NCI-H2227 (cell line): ENCODE measurements around the gene TAPBPL.
"Not testable (repeated sequence)": the region's sequence is repeated elsewhere in the genome, so short reads cannot be mapped to it uniquely, and the experiment has no call there.

ENCODE experiments used
- DNase-seq: peaks from one replicate; lab custom pipeline; 2025; ENCODE audit not compliant: unreplicated experiment; lab: John Stamatoyannopoulos, UW

TAPBPL gene

DNA sequence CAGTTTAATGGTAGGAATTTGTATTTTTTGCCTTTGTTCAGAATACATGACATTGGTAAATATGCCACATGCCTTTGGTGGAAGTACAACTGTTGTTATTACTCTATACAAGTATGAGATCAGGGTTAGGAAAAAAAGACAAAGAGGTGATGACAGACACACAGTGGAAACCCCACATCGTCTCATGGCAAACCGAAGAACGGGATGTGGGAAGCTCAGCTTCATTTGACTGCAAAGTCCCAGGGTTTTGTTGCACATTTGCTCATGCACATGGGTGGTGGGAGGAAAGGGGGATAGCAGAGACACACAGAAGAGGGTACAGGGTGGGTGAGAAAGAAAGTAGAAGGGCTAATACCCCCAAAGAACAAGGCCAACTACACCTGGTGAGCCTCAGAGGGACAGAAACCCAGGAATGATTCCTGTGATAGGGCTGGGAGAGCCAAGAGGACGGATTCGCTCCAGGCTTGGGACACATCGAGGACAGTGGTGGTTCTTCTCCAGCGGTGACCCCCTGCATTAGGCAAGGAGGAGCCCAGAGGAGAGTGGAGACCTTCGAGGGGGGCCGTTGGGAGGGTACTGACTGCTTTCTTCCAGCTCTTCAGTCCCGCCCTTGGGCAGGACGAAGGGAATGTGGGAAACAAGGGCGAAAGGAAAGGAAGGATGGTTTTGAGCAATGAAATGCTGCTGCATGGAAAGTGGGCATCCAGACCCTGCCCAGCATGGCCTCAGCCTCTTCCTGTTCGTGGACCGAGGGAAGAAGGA, 10.6 kb downstream of the TAPBPL start:
- no peak for DNase-seq

DNA sequence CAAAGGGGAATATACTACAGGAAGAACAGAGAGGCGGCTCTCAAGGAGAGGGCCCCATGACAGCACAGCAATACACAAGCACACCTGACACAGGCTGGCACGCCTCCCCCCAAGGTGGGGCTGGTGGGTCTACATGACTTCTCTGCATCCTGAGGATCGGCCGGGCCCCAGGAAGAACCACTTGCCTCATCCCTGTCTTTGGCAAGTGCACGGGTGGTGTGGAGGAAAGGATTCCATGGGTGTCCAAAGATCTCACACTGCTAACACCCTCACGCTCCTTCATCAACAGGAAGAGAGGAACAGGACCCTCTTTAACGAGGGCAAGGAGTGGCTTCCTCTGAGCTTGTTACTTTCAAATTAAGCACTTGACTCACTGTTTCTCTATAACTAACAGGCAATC, 11.4 kb downstream of the TAPBPL start:
- no peak for DNase-seq

DNA sequence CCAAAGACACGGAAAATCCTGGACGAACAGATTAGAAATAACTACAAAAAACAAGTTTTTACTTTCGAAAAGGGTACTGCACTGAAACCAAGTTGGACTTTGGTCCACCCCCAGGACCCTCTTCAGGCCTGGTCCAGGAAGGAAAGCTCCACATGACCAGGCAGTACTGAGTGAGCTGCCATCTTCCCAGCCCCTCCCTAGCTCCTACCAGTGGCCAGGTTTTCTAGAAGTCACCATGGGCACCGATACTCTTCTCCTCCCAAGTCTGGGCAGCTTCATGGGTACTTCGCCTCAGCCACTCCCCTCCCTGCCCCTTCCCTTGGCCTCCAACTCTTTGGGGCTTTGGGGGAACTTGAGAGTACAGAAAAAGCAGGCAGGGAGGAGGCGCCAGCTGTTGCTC, 12.0 kb downstream of the TAPBPL start:
- DNase-seq = no peak

DNA sequence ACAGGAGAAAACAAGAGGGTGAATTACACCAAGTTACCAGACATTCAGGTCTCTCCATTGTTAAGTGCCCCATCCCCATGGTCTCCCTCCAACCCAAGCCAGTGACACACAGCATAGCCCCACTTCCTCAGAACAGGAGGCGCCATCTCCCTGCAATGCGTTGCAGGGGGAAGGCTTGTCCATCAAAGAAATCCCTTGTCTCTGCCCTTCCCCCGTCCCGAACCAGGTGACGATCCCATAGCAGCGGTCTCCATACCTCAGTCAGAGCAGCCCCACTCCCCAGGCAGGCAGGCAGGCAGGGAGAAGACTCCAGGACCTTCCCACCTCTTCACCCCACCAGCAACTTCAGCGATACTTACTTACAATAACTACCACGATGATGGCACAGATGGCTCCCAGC, 12.7 kb downstream of the TAPBPL start:
- DNase-seq = no peak

DNA sequence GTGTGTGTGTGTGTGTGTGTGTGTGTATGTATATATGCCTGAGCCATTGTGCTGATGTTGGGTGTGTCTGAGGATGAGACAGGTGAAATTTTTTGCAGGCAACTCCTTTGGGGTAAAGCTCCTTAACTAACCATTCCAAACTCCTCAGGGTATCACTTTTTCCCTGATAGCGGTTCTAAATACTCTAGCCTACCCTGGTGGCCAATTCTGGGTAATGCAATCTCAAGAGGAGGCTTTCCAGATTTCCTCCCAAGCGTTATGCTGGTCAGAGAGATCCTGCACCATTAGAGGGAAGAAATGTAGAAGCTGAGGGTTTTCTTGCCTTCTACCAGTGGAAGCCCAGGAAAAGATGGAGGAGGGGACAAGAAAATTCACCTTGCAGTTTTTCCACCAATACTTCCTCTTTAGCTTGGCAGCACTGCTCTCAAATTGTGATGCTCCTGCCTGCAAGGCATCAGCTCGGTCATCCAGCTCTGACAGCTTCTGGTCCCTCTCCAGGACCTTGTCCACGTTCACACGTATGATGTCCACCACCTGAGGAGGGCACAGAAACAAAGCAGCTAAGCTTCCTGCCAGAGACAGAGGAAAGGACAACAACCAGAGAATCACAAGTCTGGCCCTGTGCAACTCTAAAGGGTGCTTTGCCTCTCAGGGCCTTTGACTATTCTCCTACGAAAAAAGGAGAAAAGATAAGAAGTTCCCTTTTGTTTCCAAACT, 13.8 kb downstream of the TAPBPL start:
- peak; percentile 62 for DNase-seq

DNA sequence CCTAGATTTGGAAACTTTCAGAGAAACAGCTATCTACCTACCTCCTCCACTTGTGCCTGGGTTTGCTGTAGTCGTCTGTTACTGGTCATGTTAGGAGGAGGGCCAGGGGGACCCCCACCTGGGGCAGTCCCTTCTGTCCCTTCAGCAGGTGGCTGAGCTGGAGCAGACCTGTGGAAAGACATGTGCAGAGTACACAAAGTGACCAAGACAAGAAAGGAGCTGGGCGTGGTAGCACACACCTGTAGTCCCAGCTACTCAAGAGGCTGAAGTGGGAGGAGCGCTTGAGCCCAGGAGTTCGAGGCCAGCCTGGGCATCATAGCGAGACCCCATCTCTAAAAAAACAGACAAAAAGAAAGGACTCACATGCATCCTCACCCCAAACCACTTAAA, 14.3 kb downstream of the TAPBPL start:
- no peak for DNase-seq

DNA sequence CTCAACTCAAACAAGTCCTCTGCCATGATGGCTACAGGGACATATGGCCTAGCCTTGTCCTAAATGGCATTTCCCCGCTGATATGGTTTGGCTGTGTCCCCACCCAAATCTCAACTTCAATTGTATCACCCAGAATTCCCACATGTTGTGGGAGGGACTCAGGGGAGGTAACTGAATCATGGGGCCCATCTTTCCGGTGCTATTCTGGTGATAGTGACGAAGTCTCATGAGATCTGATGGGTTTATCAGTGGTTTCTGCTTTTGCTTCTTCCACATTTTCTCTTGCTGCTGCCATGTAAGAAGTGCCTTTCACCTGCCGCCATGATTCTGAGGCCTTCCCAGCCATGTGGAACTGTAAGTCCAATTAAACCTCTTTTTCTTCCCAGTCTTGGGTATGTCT, 14.9 kb downstream of the TAPBPL start:
- DNase-seq = not testable (repeated sequence)

DNA sequence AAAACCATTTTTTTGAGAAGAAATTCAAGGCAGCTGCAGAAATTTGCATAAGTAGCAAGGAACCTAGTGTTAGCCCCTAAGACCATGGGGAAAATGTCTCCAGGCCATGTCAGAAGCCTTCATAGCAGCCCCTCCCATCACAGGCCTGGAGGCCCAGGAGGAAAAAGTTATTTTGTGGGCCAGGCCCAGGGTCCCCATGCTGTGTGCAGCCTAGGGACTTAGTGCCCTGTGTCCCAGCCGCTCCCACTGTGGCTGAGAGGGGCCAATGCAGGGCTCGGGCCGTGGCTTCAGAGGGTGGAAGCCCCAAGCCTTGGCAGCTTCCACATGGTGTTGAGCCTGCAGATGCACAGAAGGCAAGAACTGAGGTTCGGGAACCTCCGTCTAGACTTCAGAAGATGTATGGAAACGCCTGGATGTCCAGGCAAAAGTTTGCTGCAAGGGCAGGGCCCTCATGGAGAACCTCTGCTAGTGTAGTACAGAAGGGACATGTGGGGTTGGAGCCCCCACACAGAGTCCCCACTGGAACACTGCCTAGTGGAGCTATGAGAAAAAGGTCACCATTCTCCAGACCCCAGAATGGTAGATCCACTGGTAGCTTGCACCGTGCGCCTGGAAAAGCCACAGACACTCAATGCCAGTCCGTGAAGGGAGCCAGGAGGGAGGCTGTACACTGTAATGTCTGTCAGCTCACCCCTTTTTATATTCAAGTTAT, 15.9 kb downstream of the TAPBPL start:
- DNase-seq = not testable (repeated sequence)

DNA sequence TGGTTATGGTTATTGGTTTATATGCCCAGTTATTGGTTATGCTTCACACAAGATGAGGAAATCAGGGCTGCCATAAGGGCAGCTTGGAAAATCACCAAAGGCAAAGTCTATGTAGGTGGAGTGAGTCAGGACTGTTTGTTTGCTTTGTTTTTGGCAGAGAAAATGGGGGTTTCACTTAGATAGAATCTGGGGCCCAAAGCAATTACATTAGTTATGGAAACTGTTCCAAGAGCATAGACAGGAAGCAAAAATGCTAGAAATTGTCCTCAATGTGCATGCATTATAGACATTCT, 16.4 kb downstream of the TAPBPL start:
- no peak for DNase-seq

DNA sequence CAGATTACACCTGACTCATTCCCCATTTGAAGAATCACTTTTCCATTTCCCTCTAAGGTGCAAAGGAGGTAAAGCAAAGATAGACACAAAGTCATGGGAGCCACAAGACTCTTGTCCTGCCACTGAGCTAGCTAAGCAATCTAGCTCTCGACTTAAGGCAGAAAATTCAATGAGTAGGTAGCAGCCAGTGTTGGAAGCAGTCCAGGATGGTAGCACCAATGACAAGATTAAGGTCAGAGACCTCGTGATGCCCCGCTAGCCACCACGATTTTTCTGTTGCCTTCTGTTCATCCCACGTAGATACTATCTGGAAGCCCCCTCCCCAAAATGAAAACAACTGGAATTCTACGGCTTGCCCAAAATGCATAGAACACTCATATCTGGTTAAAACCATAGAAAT, 17.2 kb downstream of the TAPBPL start:
- no peak for DNase-seq

DNA sequence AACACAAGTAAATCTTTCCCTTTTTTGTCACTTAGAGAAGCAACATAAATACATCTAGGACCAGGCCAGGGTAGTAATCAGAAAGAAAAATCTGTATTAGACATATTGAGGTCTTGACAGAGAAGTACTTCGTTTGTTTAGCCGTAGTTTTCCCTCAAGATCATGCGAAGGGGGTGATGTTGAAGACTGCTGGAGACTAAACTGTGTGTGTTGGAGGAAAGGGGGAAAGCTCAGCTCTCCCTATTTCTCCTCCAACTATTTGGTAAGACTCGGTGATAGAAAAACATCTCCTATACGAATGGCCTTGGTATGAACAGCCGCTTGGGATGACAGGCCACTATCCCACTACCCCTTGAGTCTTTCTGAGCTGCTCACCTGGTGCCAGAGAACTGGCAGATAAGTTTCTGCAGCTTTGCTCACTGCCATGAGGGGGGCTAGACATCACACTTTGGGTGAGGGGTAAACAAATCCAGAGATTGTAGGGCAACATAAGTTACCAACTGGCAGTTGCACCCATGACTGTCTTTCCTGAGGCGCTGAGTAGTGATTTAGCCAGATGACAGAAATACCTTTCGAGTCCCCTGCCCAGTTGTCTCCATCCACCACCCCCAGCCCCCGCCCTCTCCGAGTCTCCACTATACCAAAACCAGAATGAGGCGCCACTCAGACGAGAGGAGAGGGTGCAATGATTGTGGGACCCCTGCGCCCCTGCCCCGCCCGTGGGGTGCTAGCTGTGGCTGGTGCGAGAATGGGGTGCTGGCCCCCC, 17.9 kb downstream of the TAPBPL start:
- DNase-seq = no peak

DNA sequence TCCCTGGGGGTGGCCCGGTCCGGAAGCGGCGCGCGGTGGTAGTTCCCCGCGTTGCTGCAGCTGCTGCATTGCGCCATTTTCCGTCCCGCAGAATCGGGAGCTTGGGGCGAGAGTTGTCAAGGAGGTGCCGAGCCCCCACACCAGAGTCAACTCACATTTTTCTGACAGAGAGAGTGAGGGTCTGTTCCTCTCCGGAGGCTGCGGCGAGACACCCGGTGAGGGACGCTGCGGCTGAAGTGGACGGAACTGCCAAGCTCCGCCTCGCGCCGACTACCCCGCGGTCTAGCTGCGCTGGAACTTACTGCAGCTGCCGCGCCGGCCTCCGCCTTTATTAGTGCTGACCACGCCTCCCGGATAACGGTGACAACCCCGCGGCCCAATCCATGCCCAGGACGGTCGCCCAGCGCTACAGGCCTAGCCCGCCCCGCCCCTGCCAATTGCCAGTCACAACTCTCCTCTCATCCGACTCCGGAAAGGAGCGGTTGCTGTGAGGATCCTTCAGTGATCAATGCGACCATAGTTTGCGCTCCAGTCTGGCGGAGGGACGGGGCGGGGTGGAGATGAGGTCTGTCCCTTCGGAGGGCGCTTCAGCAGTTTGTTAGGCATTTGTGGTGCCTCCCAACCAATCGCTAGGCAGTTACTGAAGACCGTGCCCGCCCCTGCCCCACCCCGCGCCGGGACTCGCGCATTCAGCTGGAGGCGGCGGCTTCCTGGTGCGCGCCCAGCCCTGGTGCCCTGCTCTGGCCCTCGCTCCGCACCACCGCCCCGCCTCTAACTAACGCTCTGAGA, 18.7 kb downstream of the TAPBPL start, which contains the start of gene VAMP1:
TSS of gene VAMP1 (minus strand) at position 303 of the 789 bp plus-strand sequence. CDS start at position 157, 146 bp downstream.
- DNase-seq = peak; percentile 95

DNA sequence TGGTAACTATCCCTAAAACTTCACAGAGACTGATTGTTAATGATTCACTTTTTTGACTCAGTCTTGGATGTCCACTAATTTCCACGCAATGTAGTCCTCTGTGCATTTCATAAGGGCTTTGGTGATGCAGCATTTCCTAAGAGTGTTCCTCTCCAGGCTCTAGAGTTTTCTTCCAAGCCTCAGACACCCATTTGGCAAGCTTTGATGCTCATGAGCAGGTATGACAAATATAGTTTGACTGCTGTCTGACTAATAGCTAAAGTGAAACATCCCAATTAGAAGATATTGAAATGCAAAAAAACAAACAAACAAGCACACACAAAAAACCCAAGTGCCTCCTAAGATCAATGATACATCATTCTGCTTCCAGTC, 20.1 kb downstream of the TAPBPL start:
- no peak for DNase-seq

DNA sequence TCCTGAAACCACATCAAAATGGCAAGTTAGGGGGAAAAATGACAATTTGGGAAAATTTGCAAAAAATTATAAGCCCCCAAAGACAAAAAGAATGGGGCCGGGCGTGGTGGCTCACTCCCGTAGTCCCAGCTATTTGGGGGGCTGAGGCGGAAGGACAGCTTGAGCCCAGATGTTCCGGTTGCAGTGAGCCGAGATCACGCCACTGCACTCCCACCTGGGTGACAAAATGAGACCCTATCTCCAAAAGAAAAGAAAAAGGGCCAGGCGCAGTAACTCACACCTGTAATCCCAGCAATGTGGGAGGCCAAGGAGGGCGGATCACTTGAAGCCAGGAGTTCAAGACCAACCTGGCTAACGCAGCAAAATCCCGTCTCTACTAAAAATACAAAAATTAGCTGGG, 20.6 kb downstream of the TAPBPL start:
- no peak for DNase-seq

DNA sequence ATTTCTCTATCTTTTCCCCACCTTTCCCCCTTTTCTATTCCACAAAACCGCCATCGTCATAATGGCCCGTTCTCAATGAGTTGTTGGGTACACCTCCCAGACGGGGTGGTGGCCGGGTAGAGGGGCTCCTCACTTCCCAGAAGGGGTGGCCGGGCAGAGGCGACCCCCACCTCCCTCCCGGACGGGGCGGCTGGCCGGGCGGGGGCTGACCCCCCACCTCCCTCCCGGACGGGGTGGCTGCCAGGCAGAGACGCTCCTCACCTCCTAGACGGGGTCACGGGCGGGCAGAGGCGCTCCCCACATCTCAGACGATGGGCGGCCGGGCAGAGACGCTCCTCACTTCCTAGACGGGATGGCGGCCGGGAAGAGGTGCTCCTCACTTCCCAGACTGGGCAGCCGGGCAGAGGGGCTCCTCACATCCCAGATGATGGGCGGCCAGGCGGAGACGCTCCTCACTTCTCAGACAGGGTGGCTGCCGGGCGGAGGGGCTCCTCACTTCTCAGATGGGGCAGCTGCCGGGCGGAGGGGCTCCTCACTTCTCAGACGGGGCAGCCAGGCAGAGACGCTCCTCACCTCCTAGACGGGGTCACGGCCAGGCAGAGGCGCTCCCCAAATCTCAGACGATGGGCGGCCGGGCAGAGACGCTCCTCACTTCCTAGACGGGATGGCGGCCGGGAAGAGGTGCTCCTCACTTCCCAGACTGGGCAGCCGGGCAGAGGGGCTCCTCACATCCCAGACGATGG, 23.6 kb downstream of the TAPBPL start:
- DNase-seq = not testable (repeated sequence)

DNA sequence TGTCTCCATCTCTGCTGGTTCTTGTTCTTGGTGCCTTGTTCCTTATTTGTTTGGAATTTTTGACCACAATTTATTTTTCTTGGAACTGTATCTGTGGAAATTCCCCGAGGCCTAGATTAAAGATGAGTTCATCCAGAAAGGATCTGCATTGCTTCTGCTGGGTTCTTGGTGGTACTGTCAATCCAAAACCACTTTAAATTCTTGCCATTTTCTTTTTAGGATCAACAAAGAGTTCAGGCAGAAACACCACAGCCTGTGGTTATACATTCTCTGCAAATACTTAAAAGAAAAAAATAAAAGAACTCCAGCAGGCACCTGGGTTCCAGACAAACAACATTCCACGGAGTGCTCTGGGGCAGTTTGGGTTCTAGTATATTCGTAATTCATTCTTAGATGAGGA, 24.6 kb downstream of the TAPBPL start:
- no peak for DNase-seq

DNA sequence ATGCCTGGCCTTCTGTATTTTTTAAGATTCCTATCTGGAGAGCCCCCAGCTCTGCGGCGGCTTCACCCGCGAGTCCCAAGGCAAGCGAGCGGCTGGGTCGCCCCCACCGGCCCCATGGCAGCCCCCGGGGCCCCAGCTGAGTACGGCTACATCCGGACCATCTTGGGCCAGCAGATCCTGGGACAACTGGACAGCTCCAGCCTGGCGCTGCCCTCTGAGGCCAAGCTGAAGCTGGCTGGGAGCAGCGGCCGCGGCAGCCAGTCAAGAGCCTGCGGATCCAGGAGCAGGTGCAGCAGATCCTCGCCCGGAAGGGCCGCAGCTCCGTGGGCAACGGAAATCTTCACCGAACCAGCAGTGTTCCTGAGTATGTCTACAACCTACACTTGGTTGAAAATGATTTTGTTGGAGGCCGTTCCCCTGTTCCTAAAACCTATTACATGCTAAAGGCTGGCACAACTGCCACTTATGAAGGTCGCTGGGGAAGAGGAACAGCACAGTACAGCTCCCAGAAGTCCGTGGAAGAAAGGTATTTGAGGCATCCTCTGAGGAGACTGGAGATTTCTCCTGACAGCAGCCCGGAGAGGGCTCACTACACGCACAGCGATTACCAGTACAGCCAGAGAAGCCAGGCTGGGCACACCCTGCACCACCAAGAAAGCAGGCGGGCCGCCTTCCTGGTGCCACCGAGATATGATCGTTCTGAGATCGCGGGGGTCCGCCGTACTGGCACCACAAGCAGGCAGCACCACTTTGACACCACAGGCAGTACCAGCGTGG, 25.9 kb downstream of the TAPBPL start:
- DNase-seq = not testable (repeated sequence)

DNA sequence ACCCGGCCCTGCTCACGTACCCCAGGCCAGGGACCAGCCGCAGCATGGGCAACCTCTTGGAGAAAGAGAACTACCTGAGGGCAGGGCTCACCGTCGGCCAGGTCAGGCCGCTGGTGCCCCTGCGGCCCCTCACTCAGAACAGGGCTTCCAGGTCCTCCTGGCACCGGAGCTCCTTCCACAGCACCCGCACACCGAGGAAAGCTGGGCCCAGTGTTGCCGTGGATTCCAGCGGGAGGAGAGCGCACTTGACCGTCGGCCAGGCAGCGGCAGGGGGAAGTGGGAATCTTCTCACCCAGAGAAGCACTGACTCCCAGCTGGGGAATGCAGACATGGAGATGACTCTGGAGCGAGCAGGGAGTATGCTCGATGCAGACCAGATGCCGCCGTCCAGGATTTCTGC, 26.6 kb downstream of the TAPBPL start:
- DNase-seq = no peak

DNA sequence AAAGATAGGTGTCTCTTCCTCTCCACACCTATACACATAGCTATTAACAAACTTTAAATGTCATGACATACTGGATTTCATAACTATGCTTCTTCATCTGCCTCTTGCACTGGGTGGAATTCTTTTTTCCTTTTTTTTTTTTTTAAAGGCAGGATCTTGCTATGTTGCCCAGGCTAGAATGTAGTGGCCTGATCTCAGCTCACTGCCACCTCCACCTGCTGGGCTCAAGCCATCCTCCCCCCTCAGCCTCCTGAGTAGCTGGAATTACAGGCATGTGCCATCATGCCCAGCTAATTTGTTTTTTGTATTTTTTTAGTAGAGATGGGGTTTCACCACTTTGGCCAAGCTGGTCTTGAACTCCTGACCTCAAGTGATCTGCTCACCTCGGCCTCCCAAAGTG, 36.4 kb downstream of the TAPBPL start:
- DNase-seq = no peak
